BLaER1 (cell line): ENCODE data around the gene OTOS.

Experiments
- H3K27ac ChIP-seq: shearing (Covaris generic); formaldehyde crosslinking; 2 replicates; pipeline ENCODE4 v1.8.1; 2022
- H3K27me3 ChIP-seq: shearing (Covaris generic); formaldehyde crosslinking; 2 replicates; pipeline ENCODE4 v1.8.1; 2022
- H3K36me3 ChIP-seq: shearing (Covaris generic); formaldehyde crosslinking; 2 replicates; pipeline ENCODE4 v1.8.1; 2022
- H3K4me1 ChIP-seq: shearing (Covaris generic); formaldehyde crosslinking; 2 replicates; pipeline ENCODE4 v1.8.1; 2022
- H3K4me2 ChIP-seq: shearing (Covaris generic); formaldehyde crosslinking; 2 replicates; pipeline ENCODE4 v1.8.1; 2022
- H3K4me3 ChIP-seq: shearing (Covaris generic); formaldehyde crosslinking; 2 replicates; pipeline ENCODE4 v1.8.1; 2022
- H3K9ac ChIP-seq: shearing (Covaris generic); formaldehyde crosslinking; 2 replicates; pipeline ENCODE4 v1.8.1; 2022
- H3K9me3 ChIP-seq: shearing (Covaris generic); formaldehyde crosslinking; 2 replicates; pipeline ENCODE4 v1.8.1; 2022
- H4K20me1 ChIP-seq: shearing (Covaris generic); formaldehyde crosslinking; 2 replicates; pipeline ENCODE4 v1.8.1; 2022
- Cebpa-rat ChIP-seq: shearing (Covaris generic); IDR thresholded peaks from 2 replicates; pipeline ENCODE4 v1.8.1; 2022

The OTOS gene

GRCh38 chr2:240107477-240107796, 33.0 kb downstream of the OTOS start:
- Histone ChIP-seq H3K36me3 (no peaks in the 10 kb centered on the region), H3K4me3 (no peak overlapping the region), H3K9ac (no peak overlapping the region), H3K27me3 (no peaks in the 10 kb centered on the region), H3K4me1 (no peaks in the 10 kb centered on the region; the same call in 1 of the 2 replicates), H3K9me3 (no peaks in the 10 kb centered on the region), H4K20me1 (no peaks in the 10 kb centered on the region), H3K4me2 (no peak overlapping the region), H3K27ac (no peak overlapping the region)
- no peak for TF ChIP-seq Cebpa-rat

GRCh38 chr2:240106765-240107476, 33.5 kb downstream of the OTOS start:
- Histone ChIP-seq H3K9me3 (no peaks in the 10 kb centered on the region), H3K36me3 (no peaks in the 10 kb centered on the region), H3K27me3 (no peaks in the 10 kb centered on the region), H3K4me2 (no peak overlapping the region), H3K4me3 (no peak overlapping the region), H3K27ac (no peak overlapping the region), H4K20me1 (no peaks in the 10 kb centered on the region), H3K9ac (no peak overlapping the region), H3K4me1 (no peaks in the 10 kb centered on the region; the same call in 1 of the 2 replicates)
- no peak for TF ChIP-seq Cebpa-rat

- Histone ChIP-seq H3K36me3 (no peaks in the 10 kb centered on the region), H3K4me2 (no peak overlapping the region), H3K27me3 (no peaks in the 10 kb centered on the region), H3K9me3 (no peaks in the 10 kb centered on the region), H3K4me3 (no peak overlapping the region), H3K9ac (no peak overlapping the region), H4K20me1 (no peaks in the 10 kb centered on the region), H3K27ac (no peak overlapping the region), H3K4me1 (no peaks in the 10 kb centered on the region; the same call in 1 of the 2 replicates)
- TF ChIP-seq Cebpa-rat = no peak
Measured at GRCh38 chr2:240105982-240106381, 34.5 kb downstream of the OTOS start.

- no peaks in the 10 kb centered on the region for H3K36me3 ChIP-seq
- no peaks in the 10 kb centered on the region for H3K27me3 ChIP-seq
- no peak overlapping the region for H3K27ac ChIP-seq
- no peak for TF ChIP-seq Cebpa-rat
- no peaks in the 10 kb centered on the region; the same call in 1 of the 2 replicates for H3K4me1 ChIP-seq
- no peaks in the 10 kb centered on the region for H4K20me1 ChIP-seq
- H3K9ac ChIP-seq = no peak overlapping the region
- H3K9me3 ChIP-seq = no peaks in the 10 kb centered on the region
- no peak overlapping the region for H3K4me2 ChIP-seq
- no peak overlapping the region for H3K4me3 ChIP-seq
Measured at GRCh38 chr2:240103136-240103535, 37.3 kb downstream of the OTOS start.

GRCh38 chr2:240098349-240098748, 42.1 kb downstream of the OTOS start:
- Histone ChIP-seq H3K9ac (no peak overlapping the region), H4K20me1 (no peaks in the 10 kb centered on the region), H3K4me3 (no peak overlapping the region), H3K36me3 (no peaks in the 10 kb centered on the region), H3K27me3 (peaks cover 9% of the 10 kb centered on the region; the same call in 1 of the 2 replicates), H3K27ac (no peak overlapping the region), H3K4me1 (no peaks in the 10 kb centered on the region), H3K4me2 (no peak overlapping the region), H3K9me3 (peaks cover 16% of the 10 kb centered on the region; the same call in 1 of the 2 replicates)
- no peak for TF ChIP-seq Cebpa-rat

GRCh38 chr2:240095556-240096523, 44.6 kb downstream of the OTOS start:
- no peaks in the 10 kb centered on the region for H4K20me1 ChIP-seq
- peaks cover 16% of the 10 kb centered on the region; the same call in 1 of the 2 replicates for H3K9me3 ChIP-seq
- H3K9ac ChIP-seq = no peak overlapping the region
- no peaks in the 10 kb centered on the region for H3K4me1 ChIP-seq
- no peaks in the 10 kb centered on the region for H3K36me3 ChIP-seq
- peaks cover 9% of the 10 kb centered on the region; the same call in 1 of the 2 replicates for H3K27me3 ChIP-seq
- no peak overlapping the region for H3K4me3 ChIP-seq
- no peak overlapping the region for H3K27ac ChIP-seq
- H3K4me2 ChIP-seq = no peak overlapping the region
- TF ChIP-seq Cebpa-rat = no peak

- no peaks in the 10 kb centered on the region for H3K36me3 ChIP-seq
- H3K9me3 ChIP-seq = peaks cover 17% of the 10 kb centered on the region
- no peaks in the 10 kb centered on the region for H3K4me1 ChIP-seq
- no peak for TF ChIP-seq Cebpa-rat
- no peak overlapping the region for H3K4me3 ChIP-seq
- H3K9ac ChIP-seq = no peak overlapping the region
- no peaks in the 10 kb centered on the region for H3K27me3 ChIP-seq
- no peaks in the 10 kb centered on the region for H4K20me1 ChIP-seq
- no peak overlapping the region for H3K4me2 ChIP-seq
- no peak overlapping the region for H3K27ac ChIP-seq
Measured at GRCh38 chr2:240089306-240089705, 51.2 kb downstream of the OTOS start.
